ENCODE measurements around the gene SP4. TPM values are rescaled to one million over a fixed set of nuclear protein-coding genes. Genes with fewer than 3 reads are reported as not detected.
A peak's percentile ranks its signal among the peaks of the same experiment; 100 is the strongest.

Gene SP4
- total RNA-seq, 6 experiments from 2014 or later: 2.3 to 3.6 (median 2.9) TPM

- no peak for TF ChIP-seq CTCF (IDR thresholded peaks at IDR 0.05)
- H3K4me3 Mint-ChIP-seq: no peak overlapping the region
- no peaks in the 10 kb centered on the region for H3K27me3 Mint-ChIP-seq (ENCODE audit: insufficient read depth)
- no peaks in the 10 kb centered on the region for H3K36me3 Mint-ChIP-seq (ENCODE audit: low read depth)
- H3K27ac Mint-ChIP-seq: no peak overlapping the region
- no peaks in the 10 kb centered on the region for H3K9me3 Mint-ChIP-seq
- DNase-seq: no peak
- H3K4me1 Mint-ChIP-seq (ENCODE audit: low read depth): no peaks in the 10 kb centered on the region
Observed at GRCh38 chr7:21480693-21481403, 53.0 kb downstream of the SP4 start.

GRCh38 chr7:21486511-21486910 lies 58.6 kb downstream of the SP4 start:
- Mint-ChIP-seq H3K36me3 (ENCODE audit: low read depth) (peaks cover 14% of the 10 kb centered on the region), H3K27ac (no peak overlapping the region), H3K9me3 (no peaks in the 10 kb centered on the region), H3K27me3 (ENCODE audit: insufficient read depth) (peaks cover 2% of the 10 kb centered on the region; the same call in 1 of the 2 replicates), H3K4me3 (no peak overlapping the region), H3K4me1 (ENCODE audit: low read depth) (no peaks in the 10 kb centered on the region)
- no peak for DNase-seq
- no peak for TF ChIP-seq CTCF (IDR thresholded peaks at IDR 0.05)

GRCh38 chr7:21495731-21496130 lies 67.8 kb downstream of the SP4 start:
- Mint-ChIP-seq H3K9me3 (peaks cover 10% of the 10 kb centered on the region), H3K27ac (no peak overlapping the region), H3K27me3 (ENCODE audit: insufficient read depth) (no peaks in the 10 kb centered on the region), H3K4me1 (ENCODE audit: low read depth) (no peaks in the 10 kb centered on the region), H3K4me3 (no peak overlapping the region), H3K36me3 (ENCODE audit: low read depth) (peaks cover 11% of the 10 kb centered on the region)
- DNase-seq: no peak
- TF ChIP-seq CTCF (IDR thresholded peaks at IDR 0.05): no peak

GRCh38 chr7:21497072-21497471 lies 69.2 kb downstream of the SP4 start:
- no peaks in the 10 kb centered on the region for H3K27me3 Mint-ChIP-seq (ENCODE audit: insufficient read depth)
- peak; percentile 2 for DNase-seq
- no peak overlapping the region for H3K4me3 Mint-ChIP-seq
- peak; percentile 70 for TF ChIP-seq CTCF (IDR thresholded peaks at IDR 0.05)
- H3K9me3 Mint-ChIP-seq: peaks cover 10% of the 10 kb centered on the region
- H3K4me1 Mint-ChIP-seq (ENCODE audit: low read depth): no peaks in the 10 kb centered on the region
- H3K27ac Mint-ChIP-seq: no peak overlapping the region
- H3K36me3 Mint-ChIP-seq (ENCODE audit: low read depth): no peaks in the 10 kb centered on the region

- Mint-ChIP-seq H3K27me3 (ENCODE audit: insufficient read depth) (peaks cover 2% of the 10 kb centered on the region; the same call in 1 of the 2 replicates), H3K4me1 (ENCODE audit: low read depth) (no peaks in the 10 kb centered on the region), H3K4me3 (no peak overlapping the region), H3K27ac (no peak overlapping the region), H3K36me3 (ENCODE audit: low read depth) (no peaks in the 10 kb centered on the region), H3K9me3 (no peaks in the 10 kb centered on the region)
- DNase-seq: no peak
- no peak for TF ChIP-seq CTCF (IDR thresholded peaks at IDR 0.05)
Observed at GRCh38 chr7:21500117-21500832, 72.4 kb downstream of the SP4 start.

Data from HFFc6 (cell line).